Measurements from ENCODE around the gene COL2A1.
A peak's percentile ranks its signal among the peaks of the same experiment; 100 is the strongest.

The COL2A1 gene

GRCh38 chr12:48002773-48003218, 1.5 kb downstream of the COL2A1 start (continued):
- no peak for TF ChIP-seq REST (tag by site-specific recombination; IDR thresholded peaks at IDR 0.05)
- TF ChIP-seq ZBTB48 (tag by site-specific recombination; IDR thresholded peaks at IDR 0.05): no peak
- no peak for TF ChIP-seq MYNN (tag by site-specific recombination; IDR thresholded peaks at IDR 0.05; ENCODE audit: borderline replicate concordance)
- TF ChIP-seq AEBP2 (tag by site-specific recombination; IDR thresholded peaks at IDR 0.05; ENCODE audit: borderline replicate concordance): no peak
- no peak for TF ChIP-seq ZNF266 (tag by site-specific recombination; IDR thresholded peaks at IDR 0.05; ENCODE audit: low read depth)
- no peak for TF ChIP-seq GLIS2 (tag by site-specific recombination; IDR thresholded peaks at IDR 0.05)
- TF ChIP-seq KLF17 (tag by site-specific recombination; IDR thresholded peaks at IDR 0.05): no peak
- TF ChIP-seq ZNF558 (tag by site-specific recombination; IDR thresholded peaks at IDR 0.05): no peak
- no peak for TF ChIP-seq ZNF366 (tag by site-specific recombination; conservative IDR thresholded peaks at IDR 0.05)
- no peak for TF ChIP-seq ZNF473 (tag by site-specific recombination; IDR thresholded peaks at IDR 0.05)
- peak; percentile 20; the same call in 1 of the 2 replicates for TF ChIP-seq ZNF561 (tag by site-specific recombination; IDR thresholded peaks at IDR 0.05; ENCODE audit: borderline replicate concordance)
- no peak for TF ChIP-seq SALL2 (tag by site-specific recombination; IDR thresholded peaks at IDR 0.05; ENCODE audit: borderline replicate concordance)
- no peak for TF ChIP-seq ZNF112 (tag by site-specific recombination; IDR thresholded peaks at IDR 0.05)
- no peak for TF ChIP-seq ZBTB49 (tag by site-specific recombination; IDR thresholded peaks at IDR 0.05; ENCODE audit: low read depth)
- no peak for TF ChIP-seq ZNF664 (tag by site-specific recombination; IDR thresholded peaks at IDR 0.05)
- TF ChIP-seq HOXC10 (CRISPR knock-in tag; IDR thresholded peaks at IDR 0.05): no peak
- TF ChIP-seq ZNF335 (tag by site-specific recombination; conservative IDR thresholded peaks at IDR 0.05): no peak
- no peak for TF ChIP-seq ZBTB17 (tag by site-specific recombination; IDR thresholded peaks at IDR 0.05)
- no peak for TF ChIP-seq ZNF184 (tag by site-specific recombination; IDR thresholded peaks at IDR 0.05)

GRCh38 chr12:48002414-48002730, 1.9 kb downstream of the COL2A1 start:
- Histone ChIP-seq H3K27ac (ENCODE audit: extremely low read depth, low read depth, low read length) (peak overlapping the region; percentile 74), H3K4me3 (ENCODE audit: low read depth, low read length) (peak overlapping the region; percentile 44), H3K9me3 (ENCODE audit: control insufficient read depth, insufficient read depth, low read depth, low read length) (no peaks in the 10 kb centered on the region), H3K4me1 (ENCODE audit: control insufficient read depth, insufficient read depth, low read length) (peaks cover 18% of the 10 kb centered on the region), H3K36me3 (ENCODE audit: control insufficient read depth in 2 of 2, insufficient read depth in 1 of 2, low read length in 2 of 2) (peaks cover 0 to 7% of the 10 kb centered on the region in 2 experiments; a peak in 1 of 3 replicates)
- ChIA-PET CTCF (interaction anchor here (0.7 kb wide), 1 partner anchor 260 kb away, joined by 3 read pairs; no protein-coding TSS in a partner anchor), POLR2A (interaction anchor here (0.9 to 1.6 kb wide), 2 partner anchors 20 to 117 kb away, joined by 4 to 6 read pairs; partner anchors contain the start of gene PFKM)
- TF ChIP-seq ZNF292 (tag by site-specific recombination; IDR thresholded peaks at IDR 0.05; ENCODE audit: borderline replicate concordance, low read depth) (no peak), ZNF677 (tag by site-specific recombination; IDR thresholded peaks at IDR 0.05) (no peak), ZNF416 (tag by site-specific recombination; IDR thresholded peaks at IDR 0.05) (no peak), ZBTB11 (tag by site-specific recombination; conservative IDR thresholded peaks at IDR 0.05; ENCODE audit: low read depth) (0 out of 2 replicates have a peak, but pooled peaks have one; percentile 29), ZNF184 (tag by site-specific recombination; IDR thresholded peaks at IDR 0.05) (no peak), IKZF3 (tag by site-specific recombination; IDR thresholded peaks at IDR 0.05) (0 out of 2 replicates have a peak, but pooled peaks have one; percentile 5), ZNF311 (tag by site-specific recombination; IDR thresholded peaks at IDR 0.05; ENCODE audit: borderline replicate concordance) (no peak), ZNF48 (tag by site-specific recombination; IDR thresholded peaks at IDR 0.05) (no peak), ZNF266 (tag by site-specific recombination; IDR thresholded peaks at IDR 0.05; ENCODE audit: low read depth) (no peak)

Measured in HEK293 (cell line).